SK-N-SH (cell line): ENCODE data around the gene TNFAIP8L3. TPM values are rescaled to one million over a fixed set of nuclear protein-coding genes. Genes with fewer than 3 reads are reported as not detected.

Source experiments
- CTCF ChIA-PET: fragments of 300-600, 350-600 bp; formaldehyde crosslinking; extraction: SDS; loops from one replicate; lab custom pipeline; 2021; lab: Yijun Ruan, JAX
- POLR2A ChIA-PET: fragments of 350-600 bp; sonication (Branson Sonifier 250); formaldehyde crosslinking; extraction: SDS; loops from one replicate; lab custom pipeline; 2020; ENCODE audit warnings: antibody characterized with exemption, inconsistent platforms; lab: Yijun Ruan, JAX
- DNase-seq: peaks from one replicate; pipeline ENCODE4 v3.0.0; 2012
- H2AFZ ChIP-seq: fragments of 200-600 bp; sonication (generic); 2 replicates; pipeline ENCODE4 v1.8.1; 2016; ENCODE audit warnings: antibody characterized with exemption, mild to moderate bottlenecking, low read depth
- H3F3A ChIP-seq: fragments of 200-600 bp; sonication (generic); replicated peaks from 2 replicates; pipeline ENCODE3; 2016; ENCODE audit warnings: antibody characterized with exemption, mild to moderate bottlenecking; ENCODE audit not compliant: insufficient read depth
- H3K27ac ChIP-seq, 2 experiments: fragments of 200-500 bp in 1 of 2; fragments of 200-600 bp in 1 of 2; sonication (Bioruptor generic) in 1 of 2; sonication (generic), shearing (Covaris generic) in 1 of 2; 2 replicates each; pipeline versions ENCODE4 v1.5.1 to v1.6.1; 2014 to 2016; ENCODE audit warnings: low read depth in 2 of 2, inconsistent platforms in 1 of 2, low read length in 1 of 2, mild to moderate bottlenecking in 1 of 2, mixed read lengths in 1 of 2
- H3K27me3 ChIP-seq: fragments of 200-600 bp; sonication (generic), shearing (Covaris generic); 2 replicates; pipeline ENCODE4 v1.6.1; 2016; ENCODE audit warnings: mixed run types; ENCODE audit not compliant: insufficient read depth
- H3K36me3 ChIP-seq, 2 experiments: fragments of 200-500 bp in 1 of 2; fragments of 200-600 bp in 1 of 2; sonication (Bioruptor generic) in 1 of 2; sonication (generic) in 1 of 2; replicated peaks in 1 of 2; 2 replicates each; pipeline versions ENCODE3 to v1.5.1; 2014 to 2016; ENCODE audit warnings: low read length in 1 of 2, mild to moderate bottlenecking in 1 of 2; ENCODE audit not compliant: insufficient read depth in 2 of 2, control insufficient read depth in 1 of 2
- H3K4me1 ChIP-seq, 2 experiments: fragments of 200-500 bp in 1 of 2; fragments of 200-600 bp in 1 of 2; sonication (Bioruptor generic) in 1 of 2; sonication (generic), shearing (Covaris generic) in 1 of 2; 2 replicates each; pipeline versions ENCODE4 v1.5.1 to v1.6.1; 2014 to 2016; ENCODE audit warnings: low read depth in 1 of 2, low read length in 1 of 2, mixed run types in 1 of 2; ENCODE audit not compliant: insufficient read depth in 2 of 2, control insufficient read depth in 1 of 2
- H3K4me2 ChIP-seq: fragments of 200-600 bp; sonication (generic), shearing (Covaris generic); 2 replicates; pipeline ENCODE4 v1.6.1; 2017; ENCODE audit warnings: mixed run types
- H3K4me3 ChIP-seq, 2 experiments: fragments of 200-500 bp in 1 of 2; fragments of 200-600 bp in 1 of 2; sonication (Bioruptor generic) in 1 of 2; sonication (generic), shearing (Covaris generic) in 1 of 2; 2 replicates each; pipeline versions ENCODE4 v1.5.1 to v1.8.1; 2014 to 2016; ENCODE audit warnings: low read depth in 2 of 2, inconsistent platforms in 1 of 2, low read length in 1 of 2, mild to moderate bottlenecking in 1 of 2, mixed read lengths in 1 of 2, moderate library complexity in 1 of 2
- H3K79me2 ChIP-seq: fragments of 200-600 bp; sonication (generic); 2 replicates; pipeline ENCODE4 v1.8.1; 2017; ENCODE audit warnings: mild to moderate bottlenecking; ENCODE audit not compliant: insufficient read depth
- H3K9ac ChIP-seq: fragments of 200-600 bp; sonication (generic); 2 replicates; pipeline ENCODE4 v1.6.1; 2017; ENCODE audit warnings: mixed run types
- H3K9me2 ChIP-seq: fragments of 200-600 bp; sonication (generic); 2 replicates; pipeline ENCODE4 v1.6.1; 2017; ENCODE audit warnings: mixed run types
- H3K9me3 ChIP-seq: fragments of 200-600 bp; sonication (generic); 2 replicates; pipeline ENCODE4 v1.6.1; 2017; ENCODE audit warnings: mixed run types, mild to moderate bottlenecking, moderate library complexity
- H4K20me1 ChIP-seq: fragments of 200-600 bp; sonication (generic); 2 replicates; pipeline ENCODE4 v1.6.1; 2017; ENCODE audit warnings: mild to moderate bottlenecking, mixed run types; ENCODE audit not compliant: insufficient read depth
- ELF1 ChIP-seq: IDR thresholded peaks from 2 replicates; pipeline ENCODE4 v1.4.0; 2012
- FOXJ3 ChIP-seq: sonication (generic); formaldehyde crosslinking; IDR thresholded peaks from 2 replicates; pipeline ENCODE4 v1.5.1; 2020; ENCODE audit warnings: mild to moderate bottlenecking, missing genetic modification reagents
- FOXM1 ChIP-seq: IDR thresholded peaks from 2 replicates; pipeline ENCODE4 v1.4.0; 2012; ENCODE audit warnings: low read depth, mild to moderate bottlenecking
- GATA2 ChIP-seq: sonication (generic); formaldehyde crosslinking; IDR thresholded peaks from 2 replicates; pipeline ENCODE4 v1.5.0; 2020; ENCODE audit warnings: mild to moderate bottlenecking, missing genetic modification reagents
- JUND ChIP-seq: IDR thresholded peaks from 2 replicates; pipeline ENCODE4 v1.4.0; 2012
- MEF2A ChIP-seq: IDR thresholded peaks from 2 replicates; pipeline ENCODE4 v1.4.0; 2012; ENCODE audit warnings: low read depth, borderline replicate concordance
- NRF1 ChIP-seq: IDR thresholded peaks from 2 replicates; pipeline ENCODE4 v1.6.1; 2012; ENCODE audit warnings: low read depth, mild to moderate bottlenecking, low read length
- POLR2AphosphoS5 ChIP-seq: IDR thresholded peaks from 2 replicates; pipeline ENCODE4 v1.6.1; 2012; ENCODE audit warnings: low read depth, low read length
- RCOR1 ChIP-seq: fragments of 150-350 bp; IDR thresholded peaks from 2 replicates; pipeline ENCODE4 v1.6.1; 2017; ENCODE audit warnings: antibody characterized with exemption, low read length
- RFX5 ChIP-seq: IDR thresholded peaks from 2 replicates; pipeline ENCODE4 v1.6.1; 2012; ENCODE audit warnings: mild to moderate bottlenecking, improper control_type of control experiment, low read length
- TAF1 ChIP-seq: IDR thresholded peaks from 2 replicates; pipeline ENCODE4 v1.6.1; 2012; ENCODE audit warnings: low read depth, mild to moderate bottlenecking, low read length, moderate library complexity, borderline replicate concordance
- TCF12 ChIP-seq: IDR thresholded peaks from 2 replicates; pipeline ENCODE4 v1.4.0; 2012
- WGBS: methylation state at CpG from one replicate; pipeline ENCODE4 v1.1.6; 2017; ENCODE audit warnings: low lambda C conversion rate; 5-methylcytosine and 5-hydroxymethylcytosine counted together
- polyA plus RNA-seq, 3 experiments: library from polyadenylated mRNA; depleted of rRNA; stranded (reverse); fragments of >200 nt; gene quantifications; 2 replicates each; pipeline ENCODE4 v1.2.3, GENCODE V29; 2012
- TF ChIP-seq, protein P1 (sequence below): fragments of 150-350 bp; IDR thresholded peaks from 2 replicates; pipeline ENCODE4 v1.6.1; 2016; ENCODE audit warnings: mild to moderate bottlenecking, low read depth, low read length
- TF ChIP-seq, protein P2 (sequence below): fragments of 150-350 bp; IDR thresholded peaks from 2 replicates; pipeline ENCODE4 v1.6.1; 2017; ENCODE audit warnings: antibody characterized with exemption, low read length, low read depth, borderline replicate concordance
- TF ChIP-seq, protein P3 (sequence below): IDR thresholded peaks from 2 replicates; pipeline ENCODE4 v1.4.0; 2012; ENCODE audit warnings: low read depth
- TF ChIP-seq, protein P4 (sequence below): IDR thresholded peaks from 2 replicates; pipeline ENCODE4 v1.6.1; 2012; ENCODE audit warnings: mild to moderate bottlenecking, low read depth, low read length, moderate library complexity
- TF ChIP-seq, protein P5 (sequence below): IDR thresholded peaks from 2 replicates; pipeline ENCODE4 v1.4.0; 2012; ENCODE audit warnings: low read depth, borderline replicate concordance
- TF ChIP-seq, protein P6 (sequence below): IDR thresholded peaks from 2 replicates; pipeline ENCODE4 v1.4.0; 2012; ENCODE audit warnings: low read depth, borderline replicate concordance

Gene TNFAIP8L3
- polyA plus RNA-seq, 1 of the 3 experiments (the other 2 are of a cell fraction): 0.08 TPM

DNA sequence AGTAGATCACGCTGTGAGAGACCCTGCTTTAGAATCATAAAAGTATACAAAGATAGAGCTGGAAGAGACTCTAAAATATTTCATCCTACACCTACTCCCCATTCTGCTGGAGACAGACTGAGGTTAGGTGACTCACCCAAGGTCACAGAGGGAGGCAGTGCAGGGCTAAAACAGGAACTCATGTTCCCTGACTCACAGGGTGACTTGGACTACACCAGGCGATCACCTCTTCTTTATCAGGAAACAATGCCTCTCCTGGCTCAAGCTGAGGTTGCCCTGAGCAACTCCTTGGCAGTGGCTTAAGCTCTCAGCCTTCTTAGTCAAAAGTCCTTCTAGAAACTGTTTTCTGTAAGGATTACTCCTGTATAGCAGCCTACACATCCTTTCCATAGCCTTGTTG is 26.4 kb upstream of the TNFAIP8L3 start (continued):
- TF ChIP-seq, protein P1, sequence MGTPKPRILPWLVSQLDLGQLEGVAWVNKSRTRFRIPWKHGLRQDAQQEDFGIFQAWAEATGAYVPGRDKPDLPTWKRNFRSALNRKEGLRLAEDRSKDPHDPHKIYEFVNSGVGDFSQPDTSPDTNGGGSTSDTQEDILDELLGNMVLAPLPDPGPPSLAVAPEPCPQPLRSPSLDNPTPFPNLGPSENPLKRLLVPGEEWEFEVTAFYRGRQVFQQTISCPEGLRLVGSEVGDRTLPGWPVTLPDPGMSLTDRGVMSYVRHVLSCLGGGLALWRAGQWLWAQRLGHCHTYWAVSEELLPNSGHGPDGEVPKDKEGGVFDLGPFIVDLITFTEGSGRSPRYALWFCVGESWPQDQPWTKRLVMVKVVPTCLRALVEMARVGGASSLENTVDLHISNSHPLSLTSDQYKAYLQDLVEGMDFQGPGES: no peak
- TF ChIP-seq FOXM1 (no peak), JUND (peak; percentile 71), ELF1 (no peak), RCOR1 (no peak), MEF2A (peak; percentile 30; the same call in 1 of the 2 replicates)
- TF ChIP-seq, protein P2, sequence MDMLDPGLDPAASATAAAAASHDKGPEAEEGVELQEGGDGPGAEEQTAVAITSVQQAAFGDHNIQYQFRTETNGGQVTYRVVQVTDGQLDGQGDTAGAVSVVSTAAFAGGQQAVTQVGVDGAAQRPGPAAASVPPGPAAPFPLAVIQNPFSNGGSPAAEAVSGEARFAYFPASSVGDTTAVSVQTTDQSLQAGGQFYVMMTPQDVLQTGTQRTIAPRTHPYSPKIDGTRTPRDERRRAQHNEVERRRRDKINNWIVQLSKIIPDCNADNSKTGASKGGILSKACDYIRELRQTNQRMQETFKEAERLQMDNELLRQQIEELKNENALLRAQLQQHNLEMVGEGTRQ: no peak
- TF ChIP-seq, protein P3, sequence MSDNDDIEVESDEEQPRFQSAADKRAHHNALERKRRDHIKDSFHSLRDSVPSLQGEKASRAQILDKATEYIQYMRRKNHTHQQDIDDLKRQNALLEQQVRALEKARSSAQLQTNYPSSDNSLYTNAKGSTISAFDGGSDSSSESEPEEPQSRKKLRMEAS: peak; percentile 28; the same call in 1 of the 2 replicates

DNA sequence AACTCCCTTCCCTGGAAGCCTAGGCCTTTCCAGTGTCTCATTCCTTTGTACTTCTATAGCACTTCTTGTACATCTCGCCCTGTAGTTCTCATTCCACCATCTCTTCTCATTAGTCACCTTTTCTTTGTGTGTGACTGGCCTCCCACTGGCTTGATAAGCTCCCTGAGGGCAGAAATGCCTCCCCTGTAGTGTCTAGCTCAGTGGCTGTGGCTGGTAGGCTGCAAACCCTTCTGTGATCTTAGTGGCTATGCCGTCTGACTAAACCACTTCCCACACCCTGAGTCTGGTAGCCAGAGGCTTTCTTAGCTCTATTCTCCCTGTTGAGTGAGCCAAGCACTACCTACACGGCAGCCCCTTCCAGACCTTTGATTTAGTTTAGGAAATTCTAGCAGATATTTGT is 24.4 kb upstream of the TNFAIP8L3 start:
- peaks cover 0 to 8% of the 10 kb centered on the region in 2 experiments; a peak in 1 of 4 replicates for H3K4me1 ChIP-seq
- H3K36me3 ChIP-seq: no peaks in the 10 kb centered on the region
- H3K4me2 ChIP-seq: no peak overlapping the region
- no peak for DNase-seq
- no peak overlapping the region for H3K4me3 ChIP-seq
- WGBS: 61% methylated on average over 3 of the region's 3 CpGs
- no peak overlapping the region for H3K9ac ChIP-seq
- H3K79me2 ChIP-seq: no peaks in the 10 kb centered on the region
- TF ChIP-seq POLR2AphosphoS5 (no peak), FOXM1 (no peak), ELF1 (no peak), TCF12 (no peak), RFX5 (no peak), FOXJ3 (CRISPR knock-in tag) (no peak), NRF1 (no peak), TAF1 (no peak), MEF2A (no peak), GATA2 (CRISPR knock-in tag) (no peak), JUND (no peak)
- TF ChIP-seq, protein P4, sequence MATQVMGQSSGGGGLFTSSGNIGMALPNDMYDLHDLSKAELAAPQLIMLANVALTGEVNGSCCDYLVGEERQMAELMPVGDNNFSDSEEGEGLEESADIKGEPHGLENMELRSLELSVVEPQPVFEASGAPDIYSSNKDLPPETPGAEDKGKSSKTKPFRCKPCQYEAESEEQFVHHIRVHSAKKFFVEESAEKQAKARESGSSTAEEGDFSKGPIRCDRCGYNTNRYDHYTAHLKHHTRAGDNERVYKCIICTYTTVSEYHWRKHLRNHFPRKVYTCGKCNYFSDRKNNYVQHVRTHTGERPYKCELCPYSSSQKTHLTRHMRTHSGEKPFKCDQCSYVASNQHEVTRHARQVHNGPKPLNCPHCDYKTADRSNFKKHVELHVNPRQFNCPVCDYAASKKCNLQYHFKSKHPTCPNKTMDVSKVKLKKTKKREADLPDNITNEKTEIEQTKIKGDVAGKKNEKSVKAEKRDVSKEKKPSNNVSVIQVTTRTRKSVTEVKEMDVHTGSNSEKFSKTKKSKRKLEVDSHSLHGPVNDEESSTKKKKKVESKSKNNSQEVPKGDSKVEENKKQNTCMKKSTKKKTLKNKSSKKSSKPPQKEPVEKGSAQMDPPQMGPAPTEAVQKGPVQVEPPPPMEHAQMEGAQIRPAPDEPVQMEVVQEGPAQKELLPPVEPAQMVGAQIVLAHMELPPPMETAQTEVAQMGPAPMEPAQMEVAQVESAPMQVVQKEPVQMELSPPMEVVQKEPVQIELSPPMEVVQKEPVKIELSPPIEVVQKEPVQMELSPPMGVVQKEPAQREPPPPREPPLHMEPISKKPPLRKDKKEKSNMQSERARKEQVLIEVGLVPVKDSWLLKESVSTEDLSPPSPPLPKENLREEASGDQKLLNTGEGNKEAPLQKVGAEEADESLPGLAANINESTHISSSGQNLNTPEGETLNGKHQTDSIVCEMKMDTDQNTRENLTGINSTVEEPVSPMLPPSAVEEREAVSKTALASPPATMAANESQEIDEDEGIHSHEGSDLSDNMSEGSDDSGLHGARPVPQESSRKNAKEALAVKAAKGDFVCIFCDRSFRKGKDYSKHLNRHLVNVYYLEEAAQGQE: no peak
- TF ChIP-seq, protein P3: no peak
- TF ChIP-seq, protein P5, sequence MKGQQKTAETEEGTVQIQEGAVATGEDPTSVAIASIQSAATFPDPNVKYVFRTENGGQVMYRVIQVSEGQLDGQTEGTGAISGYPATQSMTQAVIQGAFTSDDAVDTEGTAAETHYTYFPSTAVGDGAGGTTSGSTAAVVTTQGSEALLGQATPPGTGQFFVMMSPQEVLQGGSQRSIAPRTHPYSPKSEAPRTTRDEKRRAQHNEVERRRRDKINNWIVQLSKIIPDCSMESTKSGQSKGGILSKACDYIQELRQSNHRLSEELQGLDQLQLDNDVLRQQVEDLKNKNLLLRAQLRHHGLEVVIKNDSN: no peak
- TF ChIP-seq, protein P6, sequence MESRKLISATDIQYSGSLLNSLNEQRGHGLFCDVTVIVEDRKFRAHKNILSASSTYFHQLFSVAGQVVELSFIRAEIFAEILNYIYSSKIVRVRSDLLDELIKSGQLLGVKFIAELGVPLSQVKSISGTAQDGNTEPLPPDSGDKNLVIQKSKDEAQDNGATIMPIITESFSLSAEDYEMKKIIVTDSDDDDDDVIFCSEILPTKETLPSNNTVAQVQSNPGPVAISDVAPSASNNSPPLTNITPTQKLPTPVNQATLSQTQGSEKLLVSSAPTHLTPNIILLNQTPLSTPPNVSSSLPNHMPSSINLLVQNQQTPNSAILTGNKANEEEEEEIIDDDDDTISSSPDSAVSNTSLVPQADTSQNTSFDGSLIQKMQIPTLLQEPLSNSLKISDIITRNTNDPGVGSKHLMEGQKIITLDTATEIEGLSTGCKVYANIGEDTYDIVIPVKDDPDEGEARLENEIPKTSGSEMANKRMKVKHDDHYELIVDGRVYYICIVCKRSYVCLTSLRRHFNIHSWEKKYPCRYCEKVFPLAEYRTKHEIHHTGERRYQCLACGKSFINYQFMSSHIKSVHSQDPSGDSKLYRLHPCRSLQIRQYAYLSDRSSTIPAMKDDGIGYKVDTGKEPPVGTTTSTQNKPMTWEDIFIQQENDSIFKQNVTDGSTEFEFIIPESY: no peak
- ChIA-PET POLR2A (no interaction called here), CTCF (interaction anchor here (0.8 kb wide), 1 partner anchor 282 kb away, joined by 3 read pairs; no protein-coding TSS in a partner anchor)
- peaks cover 11% of the 10 kb centered on the region for H3F3A ChIP-seq
- no peaks in the 10 kb centered on the region for H4K20me1 ChIP-seq
- H3K27me3 ChIP-seq: no peaks in the 10 kb centered on the region
- H3K9me3 ChIP-seq: 0 out of 2 replicates have a peak, but pooled peaks cover 3% of the 10 kb centered on the region
- H3K9me2 ChIP-seq: no peaks in the 10 kb centered on the region
- no peak overlapping the region for H2AFZ ChIP-seq
- no peak overlapping the region for H3K27ac ChIP-seq
